ENCODE measurements around the gene STAT1.
A peak's percentile ranks its signal among the peaks of the same experiment; 100 is the strongest.

STAT1 gene

DNA sequence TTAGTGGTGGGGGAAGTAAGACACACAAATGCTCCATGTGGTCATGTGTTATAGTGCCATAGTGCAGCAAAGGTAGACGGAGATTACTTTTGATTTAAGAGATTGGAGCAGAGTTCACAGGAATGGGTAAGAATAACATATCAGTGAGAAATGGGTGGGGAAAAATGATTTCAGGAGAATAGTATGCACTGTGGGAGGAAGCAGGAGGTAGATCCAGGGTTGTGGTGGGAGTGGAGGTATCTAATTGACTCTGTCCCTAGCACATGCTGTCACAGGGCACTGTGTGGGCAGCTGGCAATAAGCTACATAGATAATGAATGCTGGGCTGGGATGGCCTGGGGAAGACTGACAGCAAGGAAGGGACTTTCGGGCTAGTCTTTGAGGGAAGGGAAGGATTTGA is 65.3 kb downstream of the STAT1 start:
- DNase-seq: no peak

DNA sequence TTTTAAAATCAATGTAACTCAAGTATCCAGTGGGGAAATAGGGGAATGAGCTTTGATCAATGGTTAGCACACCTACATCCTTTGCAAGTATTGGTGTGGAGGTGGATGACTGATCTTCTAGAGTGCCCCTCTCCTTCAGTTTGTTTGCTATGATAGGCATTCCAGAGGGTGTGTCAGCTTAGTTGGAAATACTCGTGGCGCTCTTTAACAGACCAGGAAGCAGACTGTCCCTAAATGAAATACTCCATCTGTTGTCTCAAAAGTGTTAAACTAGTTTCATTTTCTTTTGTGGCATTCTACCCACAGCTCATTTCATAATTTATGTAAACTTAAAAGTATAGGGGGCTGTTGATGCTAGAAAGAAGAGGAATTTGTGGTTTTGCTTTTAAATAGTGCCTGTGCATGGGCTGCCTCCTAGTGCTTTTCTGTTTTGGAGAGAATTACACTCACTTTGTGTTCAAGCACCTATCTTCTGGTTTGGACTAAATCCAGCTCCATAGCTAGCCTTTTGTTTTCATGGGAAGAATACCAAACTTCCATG is 66.2 kb downstream of the STAT1 start:
- peak in 1 of 3 experiments; percentile 39 for DNase-seq

- DNase-seq: peak in 1 of 3 experiments; percentile 65
Measured at GRCh38 chr2:190947141-190947540, 66.8 kb downstream of the STAT1 start.

GRCh38 chr2:190943706-190944105 is 70.3 kb downstream of the STAT1 start:
- DNase-seq: no peak

DNA sequence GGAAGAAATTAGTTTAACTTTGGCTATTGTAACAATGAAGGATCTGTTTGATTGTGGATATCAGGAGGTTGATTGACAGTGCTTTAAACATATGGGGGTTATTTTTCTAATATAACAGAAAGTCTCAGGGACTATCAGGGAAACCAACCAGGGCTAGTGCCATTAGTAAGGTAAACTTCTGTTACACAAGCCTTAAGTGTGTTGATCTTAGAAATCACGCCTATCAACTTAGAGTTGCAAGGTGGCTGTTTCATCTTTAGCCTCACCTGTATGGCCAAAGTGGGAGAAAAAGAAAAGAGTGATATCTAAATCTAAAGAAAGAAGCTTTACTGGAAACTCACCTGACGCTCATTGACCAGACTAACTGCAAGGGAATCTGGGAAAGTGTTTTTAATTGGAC is 71.3 kb downstream of the STAT1 start:
- no peak for DNase-seq

GRCh38 chr2:190941571-190941970 is 72.4 kb downstream of the STAT1 start:
- DNase-seq: no peak

DNA sequence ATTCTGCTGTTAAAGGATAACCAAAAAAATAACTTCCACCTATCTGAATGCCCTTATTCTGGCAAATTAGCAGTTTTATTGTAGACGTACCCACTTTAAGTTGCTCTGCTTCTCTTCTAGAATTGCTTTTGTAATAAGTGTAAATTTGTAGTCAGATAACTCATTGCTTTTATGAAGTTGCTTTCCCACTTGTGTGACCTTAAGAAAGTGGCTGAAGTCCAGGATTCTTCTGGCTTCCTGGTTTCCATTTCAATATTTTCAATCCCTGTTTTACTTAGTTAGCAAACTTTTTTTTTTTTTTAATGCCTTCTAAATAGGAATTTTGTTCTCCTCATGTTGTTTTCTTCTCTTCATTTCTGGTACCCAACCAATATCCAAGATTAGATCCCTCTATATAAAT is 73.5 kb downstream of the STAT1 start:
- no peak for DNase-seq

GRCh38 chr2:190938771-190939335 is 75.1 kb downstream of the STAT1 start:
- DNase-seq: no peak

DNA sequence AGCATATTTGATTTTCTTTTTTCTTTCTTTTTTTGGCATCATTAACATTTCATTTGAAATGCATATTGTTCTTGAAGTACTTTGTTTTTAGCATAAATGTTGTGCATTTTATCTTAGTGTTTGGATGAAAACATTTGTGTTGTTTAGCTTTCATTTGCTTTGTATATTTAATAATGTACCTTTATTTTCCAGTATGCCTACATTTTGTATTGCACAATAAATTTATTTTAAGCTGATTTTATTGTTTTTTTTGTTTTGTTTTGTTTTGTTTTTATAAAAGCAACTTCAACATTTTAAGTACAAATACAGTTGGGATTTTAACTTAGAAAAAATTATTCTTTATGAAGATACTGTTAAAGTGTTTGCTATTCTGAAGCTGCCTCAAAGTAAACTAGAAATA is 78.9 kb downstream of the STAT1 start:
- no peak for DNase-seq

GRCh38 chr2:190933361-190933760 is 80.6 kb downstream of the STAT1 start:
- no peak for DNase-seq

DNA sequence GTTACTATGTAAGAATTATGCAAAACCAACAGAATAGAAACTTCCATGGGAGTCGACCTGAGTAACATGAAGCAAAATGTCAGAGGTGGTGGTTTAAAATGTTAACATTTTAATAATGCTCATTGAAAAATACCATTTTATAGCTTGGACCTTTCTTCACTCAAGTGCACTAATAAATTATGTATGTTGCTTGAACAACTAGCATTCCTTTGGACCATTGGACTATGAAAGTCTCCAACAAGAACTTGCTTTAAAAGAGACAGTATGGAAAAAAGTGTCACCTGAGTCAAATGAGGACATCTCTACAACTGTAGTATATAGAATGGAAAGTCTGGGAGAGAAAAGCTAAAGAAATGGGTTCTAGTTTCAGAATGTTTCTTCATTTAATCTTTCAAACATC is 81.5 kb downstream of the STAT1 start:
- DNase-seq: no peak

- no peak for DNase-seq
Measured at GRCh38 chr2:190930411-190930810, 83.6 kb downstream of the STAT1 start.

- DNase-seq: no peak
Measured at GRCh38 chr2:190929919-190930318, 84.1 kb downstream of the STAT1 start.

- no peak for DNase-seq
Measured at GRCh38 chr2:190927301-190927700, 86.7 kb downstream of the STAT1 start.

- no peak for DNase-seq
Measured at GRCh38 chr2:190922376-190922775, 91.6 kb downstream of the STAT1 start.

DNA sequence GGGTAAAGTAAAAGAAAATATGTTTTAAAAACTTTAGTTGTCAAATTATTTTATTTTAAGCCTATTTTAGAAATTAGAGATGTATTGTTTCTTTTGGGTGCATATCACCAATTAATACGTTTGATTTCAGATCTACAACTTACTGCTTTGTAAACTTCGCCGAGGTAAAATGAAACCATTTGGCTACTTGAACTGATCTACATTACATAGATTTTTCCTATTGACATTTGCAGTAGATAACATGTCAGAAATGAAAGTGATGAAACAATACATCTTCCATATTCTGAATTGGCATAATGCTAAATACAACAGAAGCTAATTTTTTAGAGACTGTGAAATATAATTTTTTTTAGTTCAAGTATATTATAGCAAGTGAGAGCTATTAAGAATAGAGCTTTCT is 93.9 kb downstream of the STAT1 start:
- DNase-seq: no peak

Data from NCI-H1417 (cell line).